Measurements from ENCODE around the gene HES5.

- TF ChIP-seq EZH2 (IDR thresholded peaks at IDR 0.05; ENCODE audit: insufficient read depth, poor library complexity, severe bottlenecking) (no peak), EZH2phosphoT487 (IDR thresholded peaks at IDR 0.05; ENCODE audit: insufficient read depth, low read depth) (no peak)
Observed at GRCh38 chr1:2513939-2514652, 16.0 kb downstream of the HES5 start.

Data from GM23248 (cell line).